ENCODE results near the gene TRIM47. TPM values are rescaled to one million over a fixed set of nuclear protein-coding genes. Genes with fewer than 3 reads are reported as not detected.

The TRIM47 gene
- total RNA-seq, 1 experiment from 2014 or later, result 25.7 TPM

GRCh38 chr17:75925912-75926311 is 47.5 kb upstream of the TRIM47 start:
- no TSS peak for BruUV-seq (replicated peaks)
- TF ChIP-seq CTCF (IDR thresholded peaks at IDR 0.05; ENCODE audit: unreplicated experiment), result no peak
- POLR2A ChIA-PET, result interaction anchor here (1.4 kb wide), 1 partner anchor 15 kb away, joined by 4 read pairs; the partner anchor contains the start of gene FBF1

GRCh38 chr17:75925103-75925502 is 46.7 kb upstream of the TRIM47 start:
- Mint-ChIP-seq H3K36me3 (ENCODE audit: insufficient read depth, unreplicated experiment) (peaks cover 5% of the 10 kb centered on the region), H3K4me1 (ENCODE audit: insufficient read depth, unreplicated experiment) (no peaks in the 10 kb centered on the region), H3K27ac (ENCODE audit: low read depth, unreplicated experiment) (no peak overlapping the region), H3K9me3 (ENCODE audit: unreplicated experiment) (no peaks in the 10 kb centered on the region), H3K4me3 (ENCODE audit: unreplicated experiment) (no peak overlapping the region), H3K27me3 (ENCODE audit: insufficient read depth, unreplicated experiment) (no peaks in the 10 kb centered on the region)
- no peak for TF ChIP-seq CTCF (IDR thresholded peaks at IDR 0.05; ENCODE audit: unreplicated experiment)
- CTCF ChIA-PET, result interaction anchor here (0.7 kb wide), 1 partner anchor 246 kb away, joined by 3 read pairs; no protein-coding TSS in a partner anchor
- DNase-seq (ENCODE audit: unreplicated experiment), result no peak
- POLR2A ChIA-PET, result no interaction called here
- intact Hi-C loops (cut with micrococcal nuclease), result no loop called here
- no TSS peak for BruUV-seq (replicated peaks)

More at GRCh38 chr17:75925912-75926311, 47.5 kb upstream of the TRIM47 start:
- no peak for DNase-seq (ENCODE audit: unreplicated experiment)
- CTCF ChIA-PET, result interaction anchor here (0.7 kb wide), 2 partner anchors 246 to 457 kb away, joined by 3 read pairs; no protein-coding TSS in a partner anchor
- no peaks in the 10 kb centered on the region for H3K27me3 Mint-ChIP-seq (ENCODE audit: insufficient read depth, unreplicated experiment)
- H3K36me3 Mint-ChIP-seq (ENCODE audit: insufficient read depth, unreplicated experiment), result peaks cover 4% of the 10 kb centered on the region
- H3K4me3 Mint-ChIP-seq (ENCODE audit: unreplicated experiment), result no peak overlapping the region
- H3K4me1 Mint-ChIP-seq (ENCODE audit: insufficient read depth, unreplicated experiment), result no peaks in the 10 kb centered on the region
- H3K9me3 Mint-ChIP-seq (ENCODE audit: unreplicated experiment), result no peaks in the 10 kb centered on the region
- no peak overlapping the region for H3K27ac Mint-ChIP-seq (ENCODE audit: low read depth, unreplicated experiment)
- intact Hi-C loops (cut with micrococcal nuclease), result no loop called here

- H3K4me3 Mint-ChIP-seq (ENCODE audit: unreplicated experiment), result no peak overlapping the region
- DNase-seq (ENCODE audit: unreplicated experiment), result no peak
- intact Hi-C loops (cut with micrococcal nuclease), result no loop called here
- no peaks in the 10 kb centered on the region for H3K27me3 Mint-ChIP-seq (ENCODE audit: insufficient read depth, unreplicated experiment)
- no peaks in the 10 kb centered on the region for H3K4me1 Mint-ChIP-seq (ENCODE audit: insufficient read depth, unreplicated experiment)
- POLR2A ChIA-PET, result no interaction called here
- CTCF ChIA-PET, result interaction anchor here (1.0 kb wide), 1 partner anchor 18 kb away, joined by 4 read pairs; no protein-coding TSS in a partner anchor
- peaks cover 12% of the 10 kb centered on the region for H3K36me3 Mint-ChIP-seq (ENCODE audit: insufficient read depth, unreplicated experiment)
- BruUV-seq (replicated peaks), result no TSS peak
- H3K27ac Mint-ChIP-seq (ENCODE audit: low read depth, unreplicated experiment), result no peak overlapping the region
- no peak for TF ChIP-seq CTCF (IDR thresholded peaks at IDR 0.05; ENCODE audit: unreplicated experiment)
- H3K9me3 Mint-ChIP-seq (ENCODE audit: unreplicated experiment), result no peaks in the 10 kb centered on the region
Observed at GRCh38 chr17:75922963-75923874, 44.8 kb upstream of the TRIM47 start.

GRCh38 chr17:75922173-75922961 is 44.0 kb upstream of the TRIM47 start:
- Mint-ChIP-seq H3K9me3 (ENCODE audit: unreplicated experiment) (no peaks in the 10 kb centered on the region), H3K4me1 (ENCODE audit: insufficient read depth, unreplicated experiment) (no peaks in the 10 kb centered on the region), H3K4me3 (ENCODE audit: unreplicated experiment) (no peak overlapping the region), H3K36me3 (ENCODE audit: insufficient read depth, unreplicated experiment) (peaks cover 13% of the 10 kb centered on the region), H3K27me3 (ENCODE audit: insufficient read depth, unreplicated experiment) (no peaks in the 10 kb centered on the region), H3K27ac (ENCODE audit: low read depth, unreplicated experiment) (no peak overlapping the region)
- ChIA-PET POLR2A (no interaction called here), CTCF (interaction anchor here (0.8 kb wide), 1 partner anchor 17 kb away, joined by 4 read pairs; the partner anchor contains the start of gene MRPL38)
- BruUV-seq (replicated peaks), result no TSS peak
- intact Hi-C loops (cut with micrococcal nuclease), result no loop called here
- no peak for DNase-seq (ENCODE audit: unreplicated experiment)
- no peak for TF ChIP-seq CTCF (IDR thresholded peaks at IDR 0.05; ENCODE audit: unreplicated experiment)
